C4-2B (cell line): ENCODE measurements around the gene CCL13.

Experiments used
- CTCF ChIP-seq: fragments of 450-650 bp; conservative IDR thresholded peaks from 2 replicates; pipeline ENCODE4 v1.5.1; 2017; ENCODE audit warnings: mild to moderate bottlenecking
- ZFX ChIP-seq: fragments of 450-650 bp; IDR thresholded peaks from 2 replicates; pipeline ENCODE4 v1.6.1; 2017

DNA sequence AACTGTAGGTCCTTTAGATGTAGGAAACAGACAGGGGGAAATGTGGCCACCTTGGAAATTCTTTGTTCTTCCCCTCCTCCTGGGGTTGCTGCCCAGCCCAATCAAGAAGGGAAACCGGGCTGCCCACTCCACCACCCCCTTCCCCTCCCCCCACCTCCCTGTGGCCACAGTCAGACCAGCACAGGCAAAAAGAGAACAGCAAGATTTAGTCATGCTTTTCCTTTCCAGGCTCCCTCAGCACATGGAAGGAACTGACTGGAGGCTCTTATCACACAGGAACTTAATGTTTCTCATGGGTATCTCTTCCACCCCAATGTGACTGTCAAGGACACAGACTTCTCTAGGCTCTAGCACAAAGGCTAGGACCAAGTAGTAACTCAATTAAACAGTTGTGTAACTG is 9.7 kb downstream of the CCL13 start:
- TF ChIP-seq CTCF, result no peak
- no peak for TF ChIP-seq ZFX
